Liver (tissue), 9 donors: ENCODE results near the gene PINLYP. TPM values are rescaled to one million over a fixed set of nuclear protein-coding genes. Genes with fewer than 3 reads are reported as not detected.

Experiments
- DNase-seq: peaks from one replicate; pipeline ENCODE4 v3.0.0-alpha.2; 2017; ENCODE audit warnings: low spot score
- H3K27ac ChIP-seq, 2 donors: one replicate each; pipeline ENCODE4 v1.7.0; 2013; ENCODE audit warnings: inconsistent platforms in 2 of 2, low read length in 2 of 2, control low read depth in 1 of 2, low read depth in 1 of 2, mild to moderate bottlenecking in 1 of 2
- H3K27me3 ChIP-seq, 4 donors: one replicate each; pipeline versions ENCODE4 v1.6.1 to v1.7.0; 2013; ENCODE audit warnings: low read length in 3 of 4, inconsistent platforms in 1 of 4, mild to moderate bottlenecking in 1 of 4, moderate library complexity in 1 of 4; ENCODE audit not compliant: control insufficient read depth in 4 of 4, insufficient read depth in 4 of 4
- H3K36me3 ChIP-seq, 4 donors: one replicate each; pipeline versions ENCODE4 v1.6.1 to v1.7.0; 2013; ENCODE audit warnings: low read length in 3 of 4, mild to moderate bottlenecking in 3 of 4, low read depth in 1 of 4, moderate library complexity in 1 of 4; ENCODE audit not compliant: control insufficient read depth in 4 of 4, insufficient read depth in 3 of 4
- H3K4me1 ChIP-seq, 4 donors: one replicate each; pipeline versions ENCODE4 v1.6.1 to v1.7.0; 2013; ENCODE audit warnings: low read length in 3 of 4, mild to moderate bottlenecking in 3 of 4, moderate library complexity in 1 of 4; ENCODE audit not compliant: control insufficient read depth in 4 of 4, insufficient read depth in 4 of 4
- H3K4me3 ChIP-seq, 3 donors: one replicate each; pipeline versions ENCODE4 v1.6.1 to v1.7.0; 2013; ENCODE audit warnings: low read length in 3 of 3, control low read depth in 1 of 3, low read depth in 1 of 3, mild to moderate bottlenecking in 1 of 3
- H3K9ac ChIP-seq, 2 donors: one replicate each; pipeline ENCODE4 v1.7.0; 2013; ENCODE audit warnings: low read length in 2 of 2, mild to moderate bottlenecking in 2 of 2, moderate library complexity in 2 of 2, control low read depth in 1 of 2, low read depth in 1 of 2
- H3K9me3 ChIP-seq, 4 donors: one replicate each; pipeline versions ENCODE4 v1.6.1 to v1.7.0; 2013; ENCODE audit warnings: low read length in 3 of 4; ENCODE audit not compliant: control insufficient read depth in 4 of 4
- ATF3 ChIP-seq: IDR thresholded peaks from 2 replicates; pipeline ENCODE4 v1.6.1; 2016; ENCODE audit warnings: antibody characterized with exemption
- EGR1 ChIP-seq, 2 donors: IDR thresholded peaks; 2 replicates each; pipeline ENCODE4 v1.6.1; 2016 to 2018; ENCODE audit warnings: antibody characterized with exemption in 2 of 2, low read depth in 2 of 2
- FOXA1 ChIP-seq: IDR thresholded peaks from 2 replicates; pipeline ENCODE4 v1.6.1; 2016; ENCODE audit warnings: antibody characterized with exemption
- FOXA2 ChIP-seq: IDR thresholded peaks from 2 replicates; pipeline ENCODE4 v1.6.1; 2016; ENCODE audit warnings: antibody characterized with exemption
- GABPA ChIP-seq, 2 donors: IDR thresholded peaks in 1 of 2; conservative IDR thresholded peaks in 1 of 2; 2 replicates each; pipeline ENCODE4 v1.6.1; 2016; ENCODE audit warnings: antibody characterized with exemption in 2 of 2, mild to moderate bottlenecking in 1 of 2, moderate library complexity in 1 of 2
- HNF4A ChIP-seq, 2 donors: conservative IDR thresholded peaks; 2 replicates each; pipeline ENCODE4 v1.6.1; 2016; ENCODE audit warnings: antibody characterized with exemption in 2 of 2, mild to moderate bottlenecking in 2 of 2
- HNF4G ChIP-seq: IDR thresholded peaks from 2 replicates; pipeline ENCODE4 v1.6.1; 2016; ENCODE audit warnings: antibody characterized with exemption
- JUND ChIP-seq, 2 donors: IDR thresholded peaks; 2 replicates each; pipeline ENCODE4 v1.6.1; 2016; ENCODE audit warnings: antibody characterized with exemption in 2 of 2
- MAX ChIP-seq: IDR thresholded peaks from 2 replicates; pipeline ENCODE4 v1.6.1; 2016; ENCODE audit warnings: antibody characterized with exemption
- NR2F2 ChIP-seq: IDR thresholded peaks from 2 replicates; pipeline ENCODE4 v1.6.1; 2016; ENCODE audit warnings: antibody characterized with exemption
- RAD21 ChIP-seq, 2 donors: IDR thresholded peaks; 2 replicates each; pipeline ENCODE4 v1.6.1; 2016; ENCODE audit warnings: antibody characterized with exemption in 2 of 2, mild to moderate bottlenecking in 2 of 2
- RXRA ChIP-seq, 2 donors: IDR thresholded peaks; 2 replicates each; pipeline ENCODE4 v1.6.1; 2017 to 2018; ENCODE audit warnings: antibody characterized with exemption in 2 of 2, mild to moderate bottlenecking in 1 of 2
- SP1 ChIP-seq: IDR thresholded peaks from 2 replicates; pipeline ENCODE4 v1.6.1; 2018; ENCODE audit warnings: antibody characterized with exemption, mild to moderate bottlenecking
- TAF1 ChIP-seq: conservative IDR thresholded peaks from 2 replicates; pipeline ENCODE4 v1.6.1; 2016; ENCODE audit warnings: antibody characterized with exemption, mild to moderate bottlenecking
- YY1 ChIP-seq: IDR thresholded peaks from 2 replicates; pipeline ENCODE4 v1.6.1; 2016; ENCODE audit warnings: antibody characterized with exemption, mild to moderate bottlenecking
- WGBS: extraction: QIAGEN DNeasy Blood & Tissue Kit; methylation state at CpG from one replicate; pipeline ENCODE4 v1.1.7; 2013; 5-methylcytosine and 5-hydroxymethylcytosine counted together
- polyA plus RNA-seq, 2 donors: library from polyadenylated mRNA; stranded (reverse) in 1 of 2; unstranded in 1 of 2; fragments of 200-250 nt in 1 of 2; fragments of >200 nt in 1 of 2; fragmentation: Nextera tagmentation in 1 of 2; extraction: Ambion mirVana in 1 of 2; gene quantifications; one replicate each; pipeline versions ENCODE4 v1.2.1 to v1.2.3, GENCODE V29; 2013 to 2015
- total RNA-seq, 2 donors: library from RNA; depleted of rRNA; stranded (reverse); fragments of >200 nt; gene quantifications; one replicate each; pipeline ENCODE4 v1.2.3, GENCODE V29; 2014
- TF ChIP-seq, protein P1 (sequence below): fragments of 150-350 bp; IDR thresholded peaks from 2 replicates; pipeline ENCODE4 v1.5.1; 2017; ENCODE audit warnings: improper control_type of control experiment, low read depth, low read length; ENCODE audit not compliant: missing input control
- TF ChIP-seq, protein P2 (sequence below): IDR thresholded peaks from 2 replicates; pipeline ENCODE4 v1.6.1; 2016; ENCODE audit warnings: antibody characterized with exemption
- donor health status: healthy.
- donor health status: healthy.
- donor health status: healthy.
- donor health status: healthy.
- donor health status: healthy.

Gene PINLYP
- total and polyA plus RNA-seq, 4 donors, result 0.42 to 4.3 (median 0.57) TPM

- TF ChIP-seq GABPA (IDR thresholded peaks at IDR 0.05 in 1 of 2, conservative IDR thresholded peaks at IDR 0.05 in 1 of 2), result no peak
- TF ChIP-seq RAD21 (IDR thresholded peaks at IDR 0.05), result no peak
Measured at GRCh38 chr19:43589277-43589676, 13.7 kb downstream of the PINLYP start (continued).

GRCh38 chr19:43589678-43590077, 14.1 kb downstream of the PINLYP start:
- DNase-seq, result no peak
- Histone ChIP-seq H3K4me3 (no peak overlapping the region), H3K9ac (no peak overlapping the region), H3K9me3 (no peaks in the 10 kb centered on the region), H3K36me3 (peaks cover 4 to 28% (median 7%) of the 10 kb centered on the region in 4 donors), H3K27ac (no peak overlapping the region), H3K27me3 (no peaks in the 10 kb centered on the region), H3K4me1 (peaks cover 6 to 15% (median 10%) of the 10 kb centered on the region in 4 donors)
- TF ChIP-seq YY1, result no peak
- TF ChIP-seq NR2F2, result no peak
- no peak for TF ChIP-seq FOXA2
- no peak for TF ChIP-seq RXRA (IDR thresholded peaks at IDR 0.05)
- no peak for TF ChIP-seq SP1
- TF ChIP-seq MAX, result no peak
- TF ChIP-seq ATF3, result no peak
- TF ChIP-seq FOXA1, result no peak
- TF ChIP-seq, protein P1, sequence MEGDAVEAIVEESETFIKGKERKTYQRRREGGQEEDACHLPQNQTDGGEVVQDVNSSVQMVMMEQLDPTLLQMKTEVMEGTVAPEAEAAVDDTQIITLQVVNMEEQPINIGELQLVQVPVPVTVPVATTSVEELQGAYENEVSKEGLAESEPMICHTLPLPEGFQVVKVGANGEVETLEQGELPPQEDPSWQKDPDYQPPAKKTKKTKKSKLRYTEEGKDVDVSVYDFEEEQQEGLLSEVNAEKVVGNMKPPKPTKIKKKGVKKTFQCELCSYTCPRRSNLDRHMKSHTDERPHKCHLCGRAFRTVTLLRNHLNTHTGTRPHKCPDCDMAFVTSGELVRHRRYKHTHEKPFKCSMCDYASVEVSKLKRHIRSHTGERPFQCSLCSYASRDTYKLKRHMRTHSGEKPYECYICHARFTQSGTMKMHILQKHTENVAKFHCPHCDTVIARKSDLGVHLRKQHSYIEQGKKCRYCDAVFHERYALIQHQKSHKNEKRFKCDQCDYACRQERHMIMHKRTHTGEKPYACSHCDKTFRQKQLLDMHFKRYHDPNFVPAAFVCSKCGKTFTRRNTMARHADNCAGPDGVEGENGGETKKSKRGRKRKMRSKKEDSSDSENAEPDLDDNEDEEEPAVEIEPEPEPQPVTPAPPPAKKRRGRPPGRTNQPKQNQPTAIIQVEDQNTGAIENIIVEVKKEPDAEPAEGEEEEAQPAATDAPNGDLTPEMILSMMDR, result no peak
- no peak for TF ChIP-seq RAD21 (IDR thresholded peaks at IDR 0.05)
- 88% methylated on average over 6 of the region's 6 CpGs for WGBS

DNA sequence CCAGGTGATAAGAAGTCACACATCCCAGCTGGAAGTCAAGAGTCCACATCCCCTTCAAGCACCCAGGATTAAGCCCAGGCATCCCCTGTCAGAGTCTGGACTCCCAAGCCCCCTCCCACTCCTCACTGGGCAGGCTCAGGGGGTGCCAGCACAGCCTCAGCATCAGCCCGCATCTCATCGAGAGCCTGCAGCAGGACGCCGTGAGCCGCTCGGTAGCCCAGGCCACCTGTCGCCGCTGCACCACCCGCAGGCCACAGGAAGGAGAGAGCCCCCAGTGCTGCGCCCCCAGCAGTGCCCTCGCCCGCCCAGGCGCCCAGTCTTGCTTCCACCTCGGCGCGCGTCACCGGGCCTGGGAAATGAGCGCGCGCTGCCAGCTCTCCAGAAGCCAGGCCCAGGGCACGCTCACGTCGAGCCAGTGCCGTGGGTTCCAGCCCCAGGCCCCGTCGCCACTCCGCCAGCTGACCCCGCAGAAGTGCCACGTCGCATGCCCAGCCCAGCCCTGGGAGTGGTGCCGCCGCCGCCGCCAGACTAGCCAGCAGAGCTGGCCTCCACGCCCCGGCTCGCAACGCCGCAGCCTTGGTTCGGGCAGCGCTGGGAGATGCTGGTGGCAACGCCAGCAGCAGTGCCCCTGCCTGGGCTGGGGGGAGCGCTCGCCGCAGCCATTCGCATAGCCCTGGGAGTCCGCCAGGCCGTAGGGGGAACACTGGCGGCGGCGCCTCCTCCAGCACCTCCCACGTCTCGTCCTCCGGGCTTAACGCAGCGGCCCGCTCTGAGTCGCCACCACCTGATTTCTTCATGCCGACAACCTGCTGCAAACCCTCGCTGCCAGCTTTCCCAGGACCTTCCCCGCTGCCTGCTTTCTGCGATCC, 16.5 kb downstream of the PINLYP start:
- H3K9me3 ChIP-seq, result no peaks in the 10 kb centered on the region
- H3K27me3 ChIP-seq, result no peaks in the 10 kb centered on the region
- no peak overlapping the region for H3K9ac ChIP-seq
- peaks cover 6 to 21% (median 20%) of the 10 kb centered on the region in 4 donors for H3K4me1 ChIP-seq
- WGBS, result 98% methylated on average over 63 of the region's 63 CpGs
- no peak for DNase-seq
- TF ChIP-seq EGR1 (IDR thresholded peaks at IDR 0.05; ENCODE audit: low read depth in 2 of 2), result no peak
- H3K4me3 ChIP-seq, result no peak overlapping the region
- H3K36me3 ChIP-seq, result peaks cover 4 to 28% (median 7%) of the 10 kb centered on the region in 4 donors
- no peak overlapping the region for H3K27ac ChIP-seq

GRCh38 chr19:43592800-43593350, 17.3 kb downstream of the PINLYP start:
- Histone ChIP-seq H3K27me3 (no peaks in the 10 kb centered on the region), H3K27ac (no peak overlapping the region), H3K4me1 (peaks cover 6 to 29% (median 27%) of the 10 kb centered on the region in 4 donors), H3K9ac (no peak overlapping the region), H3K4me3 (no peak overlapping the region), H3K36me3 (peaks cover 4 to 28% (median 7%) of the 10 kb centered on the region in 4 donors), H3K9me3 (no peaks in the 10 kb centered on the region)
- 97% methylated on average over 37 of the region's 37 CpGs for WGBS
- DNase-seq, result no peak
- no peak for TF ChIP-seq YY1
- TF ChIP-seq HNF4G, result no peak
- no peak for TF ChIP-seq MAX
- no peak for TF ChIP-seq EGR1 (IDR thresholded peaks at IDR 0.05; ENCODE audit: low read depth in 2 of 2)
- TF ChIP-seq FOXA1, result no peak
- no peak for TF ChIP-seq NR2F2
- TF ChIP-seq RAD21 (IDR thresholded peaks at IDR 0.05), result no peak
- TF ChIP-seq ATF3, result no peak
- TF ChIP-seq SP1, result no peak
- TF ChIP-seq, protein P2, sequence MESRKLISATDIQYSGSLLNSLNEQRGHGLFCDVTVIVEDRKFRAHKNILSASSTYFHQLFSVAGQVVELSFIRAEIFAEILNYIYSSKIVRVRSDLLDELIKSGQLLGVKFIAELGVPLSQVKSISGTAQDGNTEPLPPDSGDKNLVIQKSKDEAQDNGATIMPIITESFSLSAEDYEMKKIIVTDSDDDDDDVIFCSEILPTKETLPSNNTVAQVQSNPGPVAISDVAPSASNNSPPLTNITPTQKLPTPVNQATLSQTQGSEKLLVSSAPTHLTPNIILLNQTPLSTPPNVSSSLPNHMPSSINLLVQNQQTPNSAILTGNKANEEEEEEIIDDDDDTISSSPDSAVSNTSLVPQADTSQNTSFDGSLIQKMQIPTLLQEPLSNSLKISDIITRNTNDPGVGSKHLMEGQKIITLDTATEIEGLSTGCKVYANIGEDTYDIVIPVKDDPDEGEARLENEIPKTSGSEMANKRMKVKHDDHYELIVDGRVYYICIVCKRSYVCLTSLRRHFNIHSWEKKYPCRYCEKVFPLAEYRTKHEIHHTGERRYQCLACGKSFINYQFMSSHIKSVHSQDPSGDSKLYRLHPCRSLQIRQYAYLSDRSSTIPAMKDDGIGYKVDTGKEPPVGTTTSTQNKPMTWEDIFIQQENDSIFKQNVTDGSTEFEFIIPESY, result no peak
- TF ChIP-seq TAF1, result no peak
- no peak for TF ChIP-seq HNF4A (conservative IDR thresholded peaks at IDR 0.05)
- no peak for TF ChIP-seq FOXA2
- TF ChIP-seq GABPA (IDR thresholded peaks at IDR 0.05 in 1 of 2, conservative IDR thresholded peaks at IDR 0.05 in 1 of 2), result no peak
- TF ChIP-seq RXRA (IDR thresholded peaks at IDR 0.05), result no peak
- no peak for TF ChIP-seq JUND (IDR thresholded peaks at IDR 0.05)
